GM12873 (cell line): ENCODE data around the gene DNASE1.
A peak's percentile ranks its signal among the peaks of the same experiment; 100 is the strongest.

ENCODE experiments used
- TF ChIP-seq, protein P1 (sequence below): IDR thresholded peaks from 2 replicates; pipeline ENCODE4 v1.5.1; 2012; ENCODE audit warnings: low read depth, mild to moderate bottlenecking, moderate library complexity, low read length, control low read depth; ENCODE audit not compliant: insufficient read depth; ENCODE audit errors: missing control alignments

The DNASE1 gene

GRCh38 chr16:3687021-3687420 lies 32.5 kb downstream of the DNASE1 start:
- TF ChIP-seq, protein P1, sequence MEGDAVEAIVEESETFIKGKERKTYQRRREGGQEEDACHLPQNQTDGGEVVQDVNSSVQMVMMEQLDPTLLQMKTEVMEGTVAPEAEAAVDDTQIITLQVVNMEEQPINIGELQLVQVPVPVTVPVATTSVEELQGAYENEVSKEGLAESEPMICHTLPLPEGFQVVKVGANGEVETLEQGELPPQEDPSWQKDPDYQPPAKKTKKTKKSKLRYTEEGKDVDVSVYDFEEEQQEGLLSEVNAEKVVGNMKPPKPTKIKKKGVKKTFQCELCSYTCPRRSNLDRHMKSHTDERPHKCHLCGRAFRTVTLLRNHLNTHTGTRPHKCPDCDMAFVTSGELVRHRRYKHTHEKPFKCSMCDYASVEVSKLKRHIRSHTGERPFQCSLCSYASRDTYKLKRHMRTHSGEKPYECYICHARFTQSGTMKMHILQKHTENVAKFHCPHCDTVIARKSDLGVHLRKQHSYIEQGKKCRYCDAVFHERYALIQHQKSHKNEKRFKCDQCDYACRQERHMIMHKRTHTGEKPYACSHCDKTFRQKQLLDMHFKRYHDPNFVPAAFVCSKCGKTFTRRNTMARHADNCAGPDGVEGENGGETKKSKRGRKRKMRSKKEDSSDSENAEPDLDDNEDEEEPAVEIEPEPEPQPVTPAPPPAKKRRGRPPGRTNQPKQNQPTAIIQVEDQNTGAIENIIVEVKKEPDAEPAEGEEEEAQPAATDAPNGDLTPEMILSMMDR, result no peak

GRCh38 chr16:3687792-3688191 lies 33.3 kb downstream of the DNASE1 start:
- TF ChIP-seq, protein P1, result no peak

GRCh38 chr16:3689731-3690130 lies 35.2 kb downstream of the DNASE1 start:
- TF ChIP-seq, protein P1, result no peak

- TF ChIP-seq, protein P1, result peak; percentile 96
Measured at GRCh38 chr16:3690470-3690928, 36.0 kb downstream of the DNASE1 start.

DNA sequence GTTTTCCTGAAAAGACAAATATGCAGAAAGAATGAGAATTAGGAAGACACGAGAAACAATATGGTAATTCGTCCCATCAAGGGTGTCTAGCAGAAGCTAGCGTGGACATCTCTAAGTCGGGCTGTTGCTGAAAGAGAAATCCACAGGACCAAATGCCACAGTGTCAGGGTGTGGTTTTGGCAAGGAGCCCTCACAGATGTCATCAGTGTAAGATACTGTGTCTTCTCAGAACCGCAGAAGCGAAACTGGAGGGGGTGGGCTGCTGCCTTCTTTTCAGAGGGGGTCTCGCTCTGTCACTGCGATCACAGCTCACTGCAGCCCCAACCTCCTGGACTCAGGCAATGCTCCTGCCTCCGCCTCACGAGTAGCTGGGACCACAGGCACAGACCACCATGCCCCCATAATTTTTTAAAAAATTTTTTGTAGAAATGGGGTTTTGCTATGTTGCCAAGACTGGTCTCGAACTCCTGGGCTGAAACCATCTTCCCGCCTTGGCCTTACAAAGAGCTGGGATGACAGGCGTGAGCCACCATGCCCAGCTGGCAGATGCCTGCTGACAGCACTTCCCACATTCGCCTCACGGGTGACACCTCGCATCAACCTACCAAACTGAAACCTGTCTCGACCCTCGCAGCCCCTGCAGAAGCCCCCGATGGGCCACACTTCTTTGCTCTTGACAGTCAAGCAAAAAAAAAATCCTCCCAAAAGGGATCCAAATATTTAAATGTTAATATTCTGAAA lies 36.7 kb downstream of the DNASE1 start:
- TF ChIP-seq, protein P1, result peak; percentile 27

DNA sequence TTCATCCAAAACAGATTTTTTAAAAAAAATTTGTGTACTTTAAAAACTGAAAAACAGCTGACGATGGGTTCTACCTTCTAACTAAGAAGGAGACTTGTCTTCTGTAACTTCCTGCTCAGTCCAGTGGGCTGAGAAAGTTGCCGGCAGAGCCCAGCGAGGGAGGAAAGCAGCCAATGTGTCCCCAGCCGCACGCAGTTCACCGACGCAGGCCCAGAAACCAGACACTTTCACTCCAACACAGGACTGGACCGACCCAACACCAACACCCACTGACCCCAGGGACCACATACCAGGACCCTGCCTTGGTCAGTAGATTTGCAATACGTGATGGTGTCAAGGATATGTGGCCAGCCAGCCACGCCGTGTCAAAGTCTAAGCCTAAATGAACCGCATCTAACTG lies 37.3 kb downstream of the DNASE1 start:
- TF ChIP-seq, protein P1, result no peak

DNA sequence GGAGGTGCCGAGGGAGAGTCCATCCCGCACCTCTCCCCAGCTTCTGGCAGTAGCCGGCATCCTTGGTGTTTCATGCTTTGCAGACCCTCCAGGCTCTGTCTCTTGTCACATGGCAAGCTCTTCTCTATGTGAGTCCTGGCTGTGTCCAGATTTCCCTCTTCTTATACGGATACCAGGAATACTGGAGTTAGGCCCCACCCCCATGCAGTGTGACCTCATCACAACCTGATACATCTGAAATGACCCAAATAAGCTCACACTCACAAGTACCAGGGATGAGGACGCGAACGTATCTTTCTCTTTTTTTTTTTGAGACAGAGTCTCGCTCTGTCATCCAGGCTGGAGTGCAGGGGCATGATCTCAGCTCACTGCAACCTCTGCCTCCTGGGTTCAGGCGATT lies 39.6 kb downstream of the DNASE1 start:
- TF ChIP-seq, protein P1, result no peak
